ENCODE results near the gene TAS2R5. TPM values are rescaled to one million over a fixed set of nuclear protein-coding genes. Genes with fewer than 3 reads are reported as not detected.

Gene TAS2R5
- total RNA-seq, 1 experiment from 2014 or later: 0.90 TPM

GRCh38 chr7:141839256-141839655 is 49.2 kb downstream of the TAS2R5 start (continued):
- TF ChIP-seq, protein P1, sequence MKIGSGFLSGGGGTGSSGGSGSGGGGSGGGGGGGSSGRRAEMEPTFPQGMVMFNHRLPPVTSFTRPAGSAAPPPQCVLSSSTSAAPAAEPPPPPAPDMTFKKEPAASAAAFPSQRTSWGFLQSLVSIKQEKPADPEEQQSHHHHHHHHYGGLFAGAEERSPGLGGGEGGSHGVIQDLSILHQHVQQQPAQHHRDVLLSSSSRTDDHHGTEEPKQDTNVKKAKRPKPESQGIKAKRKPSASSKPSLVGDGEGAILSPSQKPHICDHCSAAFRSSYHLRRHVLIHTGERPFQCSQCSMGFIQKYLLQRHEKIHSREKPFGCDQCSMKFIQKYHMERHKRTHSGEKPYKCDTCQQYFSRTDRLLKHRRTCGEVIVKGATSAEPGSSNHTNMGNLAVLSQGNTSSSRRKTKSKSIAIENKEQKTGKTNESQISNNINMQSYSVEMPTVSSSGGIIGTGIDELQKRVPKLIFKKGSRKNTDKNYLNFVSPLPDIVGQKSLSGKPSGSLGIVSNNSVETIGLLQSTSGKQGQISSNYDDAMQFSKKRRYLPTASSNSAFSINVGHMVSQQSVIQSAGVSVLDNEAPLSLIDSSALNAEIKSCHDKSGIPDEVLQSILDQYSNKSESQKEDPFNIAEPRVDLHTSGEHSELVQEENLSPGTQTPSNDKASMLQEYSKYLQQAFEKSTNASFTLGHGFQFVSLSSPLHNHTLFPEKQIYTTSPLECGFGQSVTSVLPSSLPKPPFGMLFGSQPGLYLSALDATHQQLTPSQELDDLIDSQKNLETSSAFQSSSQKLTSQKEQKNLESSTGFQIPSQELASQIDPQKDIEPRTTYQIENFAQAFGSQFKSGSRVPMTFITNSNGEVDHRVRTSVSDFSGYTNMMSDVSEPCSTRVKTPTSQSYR (CRISPR knock-in tag; IDR thresholded peaks at IDR 0.05): no peak
- TF ChIP-seq ELF4 (CRISPR knock-in tag; IDR thresholded peaks at IDR 0.05; ENCODE audit: low read depth) (no peak), FOXK1 (CRISPR knock-in tag; IDR thresholded peaks at IDR 0.05) (no peak), ZNF138 (CRISPR knock-in tag; conservative IDR thresholded peaks at IDR 0.05) (no peak), TP53 (CRISPR knock-in tag; IDR thresholded peaks at IDR 0.05) (no peak), ARID4B (CRISPR knock-in tag; IDR thresholded peaks at IDR 0.05; ENCODE audit: borderline replicate concordance) (no peak), ZNF263 (CRISPR knock-in tag; IDR thresholded peaks at IDR 0.05; ENCODE audit: low read depth) (no peak), ESRRA (CRISPR knock-in tag; IDR thresholded peaks at IDR 0.05; ENCODE audit: borderline replicate concordance) (no peak), FOXJ3 (CRISPR knock-in tag; IDR thresholded peaks at IDR 0.05; ENCODE audit: borderline replicate concordance) (no peak)
- TF ChIP-seq, protein P2, sequence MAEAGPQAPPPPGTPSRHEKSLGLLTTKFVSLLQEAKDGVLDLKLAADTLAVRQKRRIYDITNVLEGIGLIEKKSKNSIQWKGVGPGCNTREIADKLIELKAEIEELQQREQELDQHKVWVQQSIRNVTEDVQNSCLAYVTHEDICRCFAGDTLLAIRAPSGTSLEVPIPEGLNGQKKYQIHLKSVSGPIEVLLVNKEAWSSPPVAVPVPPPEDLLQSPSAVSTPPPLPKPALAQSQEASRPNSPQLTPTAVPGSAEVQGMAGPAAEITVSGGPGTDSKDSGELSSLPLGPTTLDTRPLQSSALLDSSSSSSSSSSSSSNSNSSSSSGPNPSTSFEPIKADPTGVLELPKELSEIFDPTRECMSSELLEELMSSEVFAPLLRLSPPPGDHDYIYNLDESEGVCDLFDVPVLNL (CRISPR knock-in tag; IDR thresholded peaks at IDR 0.05; ENCODE audit: borderline replicate concordance, low read depth): no peak

DNA sequence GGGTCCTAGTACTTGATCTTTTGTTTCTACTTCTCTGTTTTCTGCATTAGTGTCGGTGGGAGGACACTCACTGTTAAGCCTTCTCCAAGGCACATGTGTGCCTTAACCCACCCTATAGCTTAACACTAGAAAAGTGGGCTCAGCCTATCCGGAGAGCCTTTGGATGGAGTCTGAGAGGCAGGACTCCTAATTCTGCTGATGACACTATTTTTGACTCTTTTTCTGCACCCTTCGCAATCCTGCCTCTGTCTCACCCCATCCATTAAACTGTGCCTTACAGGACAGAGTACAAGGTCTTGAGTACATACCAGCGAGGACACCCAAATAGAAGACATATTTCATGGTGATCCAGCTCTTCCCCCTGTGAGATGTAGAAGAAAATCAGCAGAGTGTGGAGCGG is 50.7 kb downstream of the TAS2R5 start:
- Mint-ChIP-seq H3K9me3 (no peaks in the 10 kb centered on the region), H3K4me3 (no peak overlapping the region), H3K4me1 (no peaks in the 10 kb centered on the region), H3K36me3 (no peaks in the 10 kb centered on the region), H3K27ac (no peak overlapping the region), H3K27me3 (ENCODE audit: low read depth) (no peaks in the 10 kb centered on the region)
- DNase-seq (ENCODE audit: low spot score) (no peak), ATAC-seq (no peak)
- CTCF ChIA-PET: no interaction called here
- POLR2A ChIA-PET: no interaction called here
- TF ChIP-seq TEAD1 (CRISPR knock-in tag; IDR thresholded peaks at IDR 0.05) (no peak), CREM (CRISPR knock-in tag; IDR thresholded peaks at IDR 0.05) (no peak), NFE2L1 (CRISPR knock-in tag; IDR thresholded peaks at IDR 0.05) (no peak), NFATC4 (CRISPR knock-in tag; IDR thresholded peaks at IDR 0.05) (no peak), SMAD4 (CRISPR knock-in tag; IDR thresholded peaks at IDR 0.05) (no peak), ZNF232 (CRISPR knock-in tag; IDR thresholded peaks at IDR 0.05) (no peak), ZNF423 (CRISPR knock-in tag; IDR thresholded peaks at IDR 0.05) (no peak), OVOL2 (CRISPR knock-in tag; IDR thresholded peaks at IDR 0.05; ENCODE audit: borderline replicate concordance) (no peak), MYBL2 (CRISPR knock-in tag; IDR thresholded peaks at IDR 0.05) (no peak), ZNF263 (CRISPR knock-in tag; IDR thresholded peaks at IDR 0.05; ENCODE audit: low read depth) (no peak)
- TF ChIP-seq, protein P3, sequence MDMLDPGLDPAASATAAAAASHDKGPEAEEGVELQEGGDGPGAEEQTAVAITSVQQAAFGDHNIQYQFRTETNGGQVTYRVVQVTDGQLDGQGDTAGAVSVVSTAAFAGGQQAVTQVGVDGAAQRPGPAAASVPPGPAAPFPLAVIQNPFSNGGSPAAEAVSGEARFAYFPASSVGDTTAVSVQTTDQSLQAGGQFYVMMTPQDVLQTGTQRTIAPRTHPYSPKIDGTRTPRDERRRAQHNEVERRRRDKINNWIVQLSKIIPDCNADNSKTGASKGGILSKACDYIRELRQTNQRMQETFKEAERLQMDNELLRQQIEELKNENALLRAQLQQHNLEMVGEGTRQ (CRISPR knock-in tag; IDR thresholded peaks at IDR 0.05): no peak
- TF ChIP-seq, protein P4, sequence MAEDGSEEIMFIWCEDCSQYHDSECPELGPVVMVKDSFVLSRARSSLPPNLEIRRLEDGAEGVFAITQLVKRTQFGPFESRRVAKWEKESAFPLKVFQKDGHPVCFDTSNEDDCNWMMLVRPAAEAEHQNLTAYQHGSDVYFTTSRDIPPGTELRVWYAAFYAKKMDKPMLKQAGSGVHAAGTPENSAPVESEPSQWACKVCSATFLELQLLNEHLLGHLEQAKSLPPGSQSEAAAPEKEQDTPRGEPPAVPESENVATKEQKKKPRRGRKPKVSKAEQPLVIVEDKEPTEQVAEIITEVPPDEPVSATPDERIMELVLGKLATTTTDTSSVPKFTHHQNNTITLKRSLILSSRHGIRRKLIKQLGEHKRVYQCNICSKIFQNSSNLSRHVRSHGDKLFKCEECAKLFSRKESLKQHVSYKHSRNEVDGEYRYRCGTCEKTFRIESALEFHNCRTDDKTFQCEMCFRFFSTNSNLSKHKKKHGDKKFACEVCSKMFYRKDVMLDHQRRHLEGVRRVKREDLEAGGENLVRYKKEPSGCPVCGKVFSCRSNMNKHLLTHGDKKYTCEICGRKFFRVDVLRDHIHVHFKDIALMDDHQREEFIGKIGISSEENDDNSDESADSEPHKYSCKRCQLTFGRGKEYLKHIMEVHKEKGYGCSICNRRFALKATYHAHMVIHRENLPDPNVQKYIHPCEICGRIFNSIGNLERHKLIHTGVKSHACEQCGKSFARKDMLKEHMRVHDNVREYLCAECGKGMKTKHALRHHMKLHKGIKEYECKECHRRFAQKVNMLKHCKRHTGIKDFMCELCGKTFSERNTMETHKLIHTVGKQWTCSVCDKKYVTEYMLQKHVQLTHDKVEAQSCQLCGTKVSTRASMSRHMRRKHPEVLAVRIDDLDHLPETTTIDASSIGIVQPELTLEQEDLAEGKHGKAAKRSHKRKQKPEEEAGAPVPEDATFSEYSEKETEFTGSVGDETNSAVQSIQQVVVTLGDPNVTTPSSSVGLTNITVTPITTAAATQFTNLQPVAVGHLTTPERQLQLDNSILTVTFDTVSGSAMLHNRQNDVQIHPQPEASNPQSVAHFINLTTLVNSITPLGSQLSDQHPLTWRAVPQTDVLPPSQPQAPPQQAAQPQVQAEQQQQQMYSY (CRISPR knock-in tag; IDR thresholded peaks at IDR 0.05): no peak
- TF ChIP-seq, protein P2 (CRISPR knock-in tag; IDR thresholded peaks at IDR 0.05; ENCODE audit: borderline replicate concordance, low read depth): no peak
- TF ChIP-seq, protein P5, sequence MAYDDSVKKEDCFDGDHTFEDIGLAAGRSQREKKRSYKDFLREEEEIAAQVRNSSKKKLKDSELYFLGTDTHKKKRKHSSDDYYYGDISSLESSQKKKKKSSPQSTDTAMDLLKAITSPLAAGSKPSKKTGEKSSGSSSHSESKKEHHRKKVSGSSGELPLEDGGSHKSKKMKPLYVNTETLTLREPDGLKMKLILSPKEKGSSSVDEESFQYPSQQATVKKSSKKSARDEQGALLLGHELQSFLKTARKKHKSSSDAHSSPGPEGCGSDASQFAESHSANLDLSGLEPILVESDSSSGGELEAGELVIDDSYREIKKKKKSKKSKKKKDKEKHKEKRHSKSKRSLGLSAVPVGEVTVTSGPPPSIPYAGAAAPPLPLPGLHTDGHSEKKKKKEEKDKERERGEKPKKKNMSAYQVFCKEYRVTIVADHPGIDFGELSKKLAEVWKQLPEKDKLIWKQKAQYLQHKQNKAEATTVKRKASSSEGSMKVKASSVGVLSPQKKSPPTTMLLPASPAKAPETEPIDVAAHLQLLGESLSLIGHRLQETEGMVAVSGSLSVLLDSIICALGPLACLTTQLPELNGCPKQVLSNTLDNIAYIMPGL (CRISPR knock-in tag; IDR thresholded peaks at IDR 0.05): no peak

All from WTC11 (cell line).